ENCODE measurements around the gene CFAP77. TPM values are rescaled to one million over a fixed set of nuclear protein-coding genes. Genes with fewer than 3 reads are reported as not detected.

CFAP77 gene
- total RNA-seq, 1 donor from 2014 or later: 1.8 TPM

DNA sequence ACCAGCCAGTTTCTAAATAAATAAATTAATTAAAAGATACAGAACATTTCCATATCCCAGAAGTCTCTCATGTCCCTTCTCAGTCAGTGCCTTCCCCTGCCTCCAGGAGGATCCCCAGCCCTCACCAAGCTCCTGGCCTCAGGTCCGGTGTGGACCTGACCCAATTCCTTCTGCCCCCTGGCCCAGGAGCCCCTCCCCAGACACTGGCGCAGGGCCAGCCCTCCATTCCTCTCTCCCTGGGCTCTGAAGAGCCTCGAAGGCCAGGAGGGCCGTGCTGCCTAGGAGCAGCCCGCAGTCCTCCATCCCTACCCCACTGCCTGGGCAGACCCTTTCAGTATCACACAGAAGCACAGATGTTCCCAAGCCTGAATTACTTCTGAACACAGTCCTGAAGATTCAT, 110.6 kb downstream of the CFAP77 start:
- H3K4me1 ChIP-seq: peaks cover 4% of the 10 kb centered on the region
- H3K9me3 ChIP-seq (ENCODE audit: low read depth): no peaks in the 10 kb centered on the region
- DNase-seq (ENCODE audit: low spot score): no peak
- no peaks in the 10 kb centered on the region for H3K36me3 ChIP-seq
- H2AFZ ChIP-seq (replicated peaks): no peak overlapping the region
- no peaks in the 10 kb centered on the region for H3K79me2 ChIP-seq (ENCODE audit: low read depth)
- H3K4me3 ChIP-seq: no peak overlapping the region
- no peak overlapping the region for H3K27ac Mint-ChIP-seq
- no peaks in the 10 kb centered on the region for H3K27me3 ChIP-seq
- no peaks in the 10 kb centered on the region for H3F3A ChIP-seq (ENCODE audit: low read depth)
- peaks cover 2% of the 10 kb centered on the region for H3K9me3 Mint-ChIP-seq
- H4K20me1 ChIP-seq (ENCODE audit: low read depth): no peaks in the 10 kb centered on the region
- no peak overlapping the region for H3K4me2 ChIP-seq
- no peak overlapping the region for H3K4me3 Mint-ChIP-seq
- H3K4me1 Mint-ChIP-seq: peaks cover 5% of the 10 kb centered on the region
- peaks cover 4% of the 10 kb centered on the region for H3K36me3 Mint-ChIP-seq
- H3K27ac ChIP-seq: no peak overlapping the region
- H3K27me3 Mint-ChIP-seq (ENCODE audit: insufficient read depth, low read depth): peaks cover 15% of the 10 kb centered on the region
- TF ChIP-seq EZH2 (IDR thresholded peaks at IDR 0.05) (no peak), CTCF (IDR thresholded peaks at IDR 0.05) (no peak)
- no peak overlapping the region for H3K9ac ChIP-seq

DNA sequence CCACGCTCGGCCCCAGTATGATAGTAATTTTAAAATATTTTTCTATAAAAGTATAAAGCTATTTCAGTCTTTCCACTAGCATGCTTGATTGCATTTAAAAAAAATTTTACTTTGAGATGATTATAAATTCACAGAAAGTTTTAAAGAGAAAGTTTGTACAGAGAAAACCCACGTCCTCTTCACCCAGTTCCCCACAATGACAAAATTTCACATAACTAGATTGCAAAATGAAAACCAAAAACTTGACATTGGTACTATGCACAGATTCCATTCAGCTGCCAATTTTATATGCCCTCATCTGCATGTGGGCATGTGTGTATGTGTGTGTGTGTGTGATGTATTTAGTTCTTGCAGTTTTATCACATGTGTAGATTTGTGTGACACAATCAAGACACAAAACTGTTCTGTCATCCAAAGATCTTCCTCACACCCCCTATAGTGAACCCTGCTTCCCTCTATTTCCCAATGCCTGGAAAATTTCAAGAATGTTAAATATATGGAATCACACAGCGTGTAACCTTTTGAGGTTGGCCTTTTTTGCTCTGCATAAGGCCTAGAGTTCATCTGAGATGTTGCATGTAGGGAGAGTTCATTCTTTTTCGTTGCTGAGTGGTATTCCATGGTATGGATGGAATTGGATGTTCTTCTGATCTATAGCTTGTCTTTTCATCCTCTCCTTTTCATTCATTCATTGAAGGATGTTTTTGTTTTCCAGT, 115.5 kb downstream of the CFAP77 start:
- peaks cover 6% of the 10 kb centered on the region for H3K36me3 Mint-ChIP-seq
- Histone ChIP-seq H3K36me3 (no peaks in the 10 kb centered on the region), H3K4me1 (no peaks in the 10 kb centered on the region), H3K9me3 (ENCODE audit: low read depth) (no peaks in the 10 kb centered on the region), H3K27ac (no peak overlapping the region), H3K79me2 (ENCODE audit: low read depth) (no peaks in the 10 kb centered on the region), H2AFZ (replicated peaks) (no peak overlapping the region), H3K4me2 (no peak overlapping the region), H3K9ac (no peak overlapping the region), H3K27me3 (no peaks in the 10 kb centered on the region), H3K4me3 (no peak overlapping the region), H4K20me1 (ENCODE audit: low read depth) (no peaks in the 10 kb centered on the region), H3F3A (ENCODE audit: low read depth) (peaks cover under 1% of the 10 kb centered on the region)
- no peak for DNase-seq (ENCODE audit: low spot score)
- H3K27ac Mint-ChIP-seq: no peak overlapping the region
- H3K4me3 Mint-ChIP-seq: no peak overlapping the region
- peaks cover 2% of the 10 kb centered on the region for H3K9me3 Mint-ChIP-seq
- no peaks in the 10 kb centered on the region for H3K4me1 Mint-ChIP-seq
- TF ChIP-seq CTCF (IDR thresholded peaks at IDR 0.05) (no peak), EZH2 (IDR thresholded peaks at IDR 0.05) (no peak), EZH2phosphoT487 (IDR thresholded peaks at IDR 0.05) (no peak)
- H3K27me3 Mint-ChIP-seq (ENCODE audit: insufficient read depth, low read depth): peaks cover 9% of the 10 kb centered on the region

DNA sequence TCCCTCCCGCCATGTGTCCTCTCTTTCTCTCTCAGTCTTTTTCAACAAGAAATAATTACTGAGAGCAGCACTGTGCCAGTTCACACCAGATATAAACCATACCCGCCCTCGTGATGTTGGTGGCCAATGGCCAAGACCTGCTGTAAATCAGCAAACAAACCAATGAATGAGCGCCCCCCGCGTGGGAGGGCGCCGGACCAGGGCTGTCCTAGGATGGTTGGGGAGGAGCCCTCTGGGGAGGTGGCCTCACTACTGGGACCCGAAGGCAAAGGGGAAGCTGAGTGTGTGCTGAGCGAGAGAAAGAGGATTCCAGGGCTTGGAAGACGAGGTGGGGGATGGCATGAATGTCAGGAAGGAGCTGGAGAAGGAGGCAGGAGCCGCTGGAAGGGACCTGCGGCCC, 121.2 kb downstream of the CFAP77 start:
- peaks cover 17% of the 10 kb centered on the region for H3K9me3 Mint-ChIP-seq
- H3K27ac ChIP-seq: peak overlapping the region; percentile 9
- peak; percentile 44 for DNase-seq (ENCODE audit: low spot score)

More for the DNA sequence above, 121.2 kb downstream of the CFAP77 start:
- Histone ChIP-seq H3K4me1 (peaks cover 14% of the 10 kb centered on the region), H3K9ac (no peak overlapping the region), H3K9me3 (ENCODE audit: low read depth) (peaks cover 3% of the 10 kb centered on the region), H3K79me2 (ENCODE audit: low read depth) (no peaks in the 10 kb centered on the region), H4K20me1 (ENCODE audit: low read depth) (no peaks in the 10 kb centered on the region), H3K4me2 (peak overlapping the region; percentile 64), H3K27me3 (no peaks in the 10 kb centered on the region), H3F3A (ENCODE audit: low read depth) (peaks cover 25% of the 10 kb centered on the region), H2AFZ (replicated peaks) (peak overlapping the region; percentile 86), H3K36me3 (no peaks in the 10 kb centered on the region), H3K4me3 (no peak overlapping the region)
- Mint-ChIP-seq H3K4me3 (no peak overlapping the region), H3K27me3 (ENCODE audit: insufficient read depth, low read depth) (peaks cover 7% of the 10 kb centered on the region), H3K27ac (no peak overlapping the region), H3K4me1 (peaks cover 14% of the 10 kb centered on the region), H3K36me3 (peaks cover 10% of the 10 kb centered on the region)
- TF ChIP-seq CTCF (IDR thresholded peaks at IDR 0.05): no peak
- TF ChIP-seq EZH2phosphoT487 (IDR thresholded peaks at IDR 0.05): no peak
- no peak for TF ChIP-seq EZH2 (IDR thresholded peaks at IDR 0.05)

Measured in neural progenitor cell (in vitro differentiated cells).